MV-4-11 (cell line): ENCODE data around the gene SLIT1.

Source experiments
- DNase-seq: peaks from one replicate; lab custom pipeline; 2025; lab: John Stamatoyannopoulos, UW

The SLIT1 gene

GRCh38 chr10:97171001-97171400 lies 14.8 kb downstream of the SLIT1 start:
- DNase-seq, result no peak

GRCh38 chr10:97169911-97170693 lies 15.7 kb downstream of the SLIT1 start:
- no peak for DNase-seq

- no peak for DNase-seq
Observed at GRCh38 chr10:97169063-97169462, 16.7 kb downstream of the SLIT1 start.

GRCh38 chr10:97168645-97169044 lies 17.1 kb downstream of the SLIT1 start:
- no peak for DNase-seq

- DNase-seq, result no peak
Observed at GRCh38 chr10:97165499-97165898, 20.3 kb downstream of the SLIT1 start.

GRCh38 chr10:97163781-97164501 lies 21.8 kb downstream of the SLIT1 start:
- DNase-seq, result no peak

GRCh38 chr10:97163181-97163580 lies 22.6 kb downstream of the SLIT1 start:
- no peak for DNase-seq

GRCh38 chr10:97159646-97160305 lies 26.0 kb downstream of the SLIT1 start:
- no peak for DNase-seq

- DNase-seq, result peak; percentile 81
Observed at GRCh38 chr10:97157578-97158095, 28.1 kb downstream of the SLIT1 start.

GRCh38 chr10:97154781-97155180 lies 31.0 kb downstream of the SLIT1 start:
- DNase-seq, result peak; percentile 77

- no peak for DNase-seq
Observed at GRCh38 chr10:97154162-97154561, 31.6 kb downstream of the SLIT1 start.

GRCh38 chr10:97153270-97153850 lies 32.4 kb downstream of the SLIT1 start:
- DNase-seq, result no peak

GRCh38 chr10:97151307-97151914 lies 34.3 kb downstream of the SLIT1 start:
- DNase-seq, result no peak

GRCh38 chr10:97150616-97151015 lies 35.1 kb downstream of the SLIT1 start:
- no peak for DNase-seq

GRCh38 chr10:97150013-97150595 lies 35.7 kb downstream of the SLIT1 start:
- no peak for DNase-seq

- no peak for DNase-seq
Observed at GRCh38 chr10:97149079-97149531, 36.7 kb downstream of the SLIT1 start.

GRCh38 chr10:97144297-97144696 lies 41.5 kb downstream of the SLIT1 start:
- no peak for DNase-seq

GRCh38 chr10:97142834-97143233 lies 42.9 kb downstream of the SLIT1 start:
- DNase-seq, result no peak

GRCh38 chr10:97140902-97141745 lies 44.6 kb downstream of the SLIT1 start:
- no peak for DNase-seq

GRCh38 chr10:97140049-97140846 lies 45.5 kb downstream of the SLIT1 start:
- DNase-seq, result peak; percentile 25
